Progenitor cell of endocrine pancreas (in vitro differentiated cells): ENCODE data around the gene ZBTB42. TPM values are rescaled to one million over a fixed set of nuclear protein-coding genes. Genes with fewer than 3 reads are reported as not detected.

Experiments
- DNase-seq: peaks from one replicate; pipeline ENCODE4 v3.0.0; 2021; ENCODE audit warnings: low spot score; ENCODE audit not compliant: unreplicated experiment
- H3K27ac Mint-ChIP-seq: 2 replicates; pipeline ENCODE4 v1.8.0; 2021; ENCODE audit warnings: mild to moderate bottlenecking, moderate library complexity, mixed read lengths
- H3K27me3 Mint-ChIP-seq: 2 replicates; pipeline ENCODE4 v1.8.0; 2021; ENCODE audit warnings: mixed read lengths
- H3K36me3 Mint-ChIP-seq: 2 replicates; pipeline ENCODE4 v1.8.0; 2022; ENCODE audit warnings: mixed read lengths; ENCODE audit not compliant: insufficient read depth
- H3K4me1 Mint-ChIP-seq: 2 replicates; pipeline ENCODE4 v1.8.0; 2021; ENCODE audit warnings: low read depth, mixed read lengths
- H3K4me3 Mint-ChIP-seq: 2 replicates; pipeline ENCODE4 v1.8.0; 2021; ENCODE audit warnings: low read depth, mild to moderate bottlenecking, moderate library complexity, mixed read lengths
- H3K9me3 Mint-ChIP-seq: 2 replicates; pipeline ENCODE4 v1.8.0; 2021; ENCODE audit warnings: low read depth, mixed read lengths
- CTCF ChIP-seq: fragments of 200-600 bp; sonication (generic); IDR thresholded peaks from one replicate; pipeline ENCODE4 v1.5.0; 2021; ENCODE audit warnings: antibody characterized with exemption, mild to moderate bottlenecking; ENCODE audit not compliant: unreplicated experiment
- total RNA-seq: library from RNA; stranded (reverse); gene quantifications from 2 replicates; pipeline ENCODE4 v1.2.1, GENCODE V29; 2021

ZBTB42 gene
- total RNA-seq, 1 donor from 2014 or later, result 12.3 TPM

- peaks cover 11% of the 10 kb centered on the region for H3K27me3 Mint-ChIP-seq
- peaks cover 15% of the 10 kb centered on the region for H3K4me1 Mint-ChIP-seq
- H3K9me3 Mint-ChIP-seq, result no peaks in the 10 kb centered on the region
- TF ChIP-seq CTCF, result no peak
- H3K4me3 Mint-ChIP-seq, result no peak overlapping the region
- no peak overlapping the region for H3K27ac Mint-ChIP-seq
- DNase-seq, result no peak
- H3K36me3 Mint-ChIP-seq, result no peaks in the 10 kb centered on the region
Measured at GRCh38 chr14:104803280-104803911, 2.5 kb downstream of the ZBTB42 start.

- no peak for DNase-seq
- no peaks in the 10 kb centered on the region for H3K9me3 Mint-ChIP-seq
- no peak overlapping the region for H3K4me3 Mint-ChIP-seq
- no peak for TF ChIP-seq CTCF
- no peaks in the 10 kb centered on the region for H3K36me3 Mint-ChIP-seq
- H3K4me1 Mint-ChIP-seq, result peaks cover 13% of the 10 kb centered on the region
- no peak overlapping the region for H3K27ac Mint-ChIP-seq
- H3K27me3 Mint-ChIP-seq, result peaks cover 5% of the 10 kb centered on the region
Measured at GRCh38 chr14:104803912-104804410, 3.1 kb downstream of the ZBTB42 start.

GRCh38 chr14:104804481-104805325 is 3.8 kb downstream of the ZBTB42 start:
- Mint-ChIP-seq H3K27ac (no peak overlapping the region), H3K27me3 (no peaks in the 10 kb centered on the region), H3K9me3 (no peaks in the 10 kb centered on the region), H3K36me3 (no peaks in the 10 kb centered on the region), H3K4me3 (no peak overlapping the region), H3K4me1 (peaks cover 6% of the 10 kb centered on the region)
- DNase-seq, result no peak
- no peak for TF ChIP-seq CTCF

- no peaks in the 10 kb centered on the region for H3K36me3 Mint-ChIP-seq
- no peak for TF ChIP-seq CTCF
- H3K4me3 Mint-ChIP-seq, result no peak overlapping the region
- H3K27me3 Mint-ChIP-seq, result no peaks in the 10 kb centered on the region
- H3K27ac Mint-ChIP-seq, result no peak overlapping the region
- H3K9me3 Mint-ChIP-seq, result no peaks in the 10 kb centered on the region
- no peak for DNase-seq
- peaks cover 4% of the 10 kb centered on the region for H3K4me1 Mint-ChIP-seq
Measured at GRCh38 chr14:104805326-104805678, 4.4 kb downstream of the ZBTB42 start.

- Mint-ChIP-seq H3K27me3 (no peaks in the 10 kb centered on the region), H3K9me3 (no peaks in the 10 kb centered on the region), H3K4me1 (peaks cover 4% of the 10 kb centered on the region), H3K36me3 (peaks cover 2% of the 10 kb centered on the region), H3K27ac (no peak overlapping the region), H3K4me3 (no peak overlapping the region)
- DNase-seq, result no peak
- TF ChIP-seq CTCF, result no peak
Measured at GRCh38 chr14:104805941-104806624, 5.2 kb downstream of the ZBTB42 start.
